CD4-positive, alpha-beta T cell treated with Interleukin-2 at 100 ng/mL for 4 hours (primary cell): ENCODE measurements around the gene PNPLA8.
"Not testable (repeated sequence)": the region's sequence is repeated elsewhere in the genome, so short reads cannot be mapped to it uniquely, and the experiment has no call there.

Experiments used
- DNase-seq: peaks from one replicate; pipeline ENCODE4 v3.0.0-alpha.2; 2020; ENCODE audit warnings: low spot score

Gene PNPLA8, protein sequence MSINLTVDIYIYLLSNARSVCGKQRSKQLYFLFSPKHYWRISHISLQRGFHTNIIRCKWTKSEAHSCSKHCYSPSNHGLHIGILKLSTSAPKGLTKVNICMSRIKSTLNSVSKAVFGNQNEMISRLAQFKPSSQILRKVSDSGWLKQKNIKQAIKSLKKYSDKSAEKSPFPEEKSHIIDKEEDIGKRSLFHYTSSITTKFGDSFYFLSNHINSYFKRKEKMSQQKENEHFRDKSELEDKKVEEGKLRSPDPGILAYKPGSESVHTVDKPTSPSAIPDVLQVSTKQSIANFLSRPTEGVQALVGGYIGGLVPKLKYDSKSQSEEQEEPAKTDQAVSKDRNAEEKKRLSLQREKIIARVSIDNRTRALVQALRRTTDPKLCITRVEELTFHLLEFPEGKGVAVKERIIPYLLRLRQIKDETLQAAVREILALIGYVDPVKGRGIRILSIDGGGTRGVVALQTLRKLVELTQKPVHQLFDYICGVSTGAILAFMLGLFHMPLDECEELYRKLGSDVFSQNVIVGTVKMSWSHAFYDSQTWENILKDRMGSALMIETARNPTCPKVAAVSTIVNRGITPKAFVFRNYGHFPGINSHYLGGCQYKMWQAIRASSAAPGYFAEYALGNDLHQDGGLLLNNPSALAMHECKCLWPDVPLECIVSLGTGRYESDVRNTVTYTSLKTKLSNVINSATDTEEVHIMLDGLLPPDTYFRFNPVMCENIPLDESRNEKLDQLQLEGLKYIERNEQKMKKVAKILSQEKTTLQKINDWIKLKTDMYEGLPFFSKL

DNA sequence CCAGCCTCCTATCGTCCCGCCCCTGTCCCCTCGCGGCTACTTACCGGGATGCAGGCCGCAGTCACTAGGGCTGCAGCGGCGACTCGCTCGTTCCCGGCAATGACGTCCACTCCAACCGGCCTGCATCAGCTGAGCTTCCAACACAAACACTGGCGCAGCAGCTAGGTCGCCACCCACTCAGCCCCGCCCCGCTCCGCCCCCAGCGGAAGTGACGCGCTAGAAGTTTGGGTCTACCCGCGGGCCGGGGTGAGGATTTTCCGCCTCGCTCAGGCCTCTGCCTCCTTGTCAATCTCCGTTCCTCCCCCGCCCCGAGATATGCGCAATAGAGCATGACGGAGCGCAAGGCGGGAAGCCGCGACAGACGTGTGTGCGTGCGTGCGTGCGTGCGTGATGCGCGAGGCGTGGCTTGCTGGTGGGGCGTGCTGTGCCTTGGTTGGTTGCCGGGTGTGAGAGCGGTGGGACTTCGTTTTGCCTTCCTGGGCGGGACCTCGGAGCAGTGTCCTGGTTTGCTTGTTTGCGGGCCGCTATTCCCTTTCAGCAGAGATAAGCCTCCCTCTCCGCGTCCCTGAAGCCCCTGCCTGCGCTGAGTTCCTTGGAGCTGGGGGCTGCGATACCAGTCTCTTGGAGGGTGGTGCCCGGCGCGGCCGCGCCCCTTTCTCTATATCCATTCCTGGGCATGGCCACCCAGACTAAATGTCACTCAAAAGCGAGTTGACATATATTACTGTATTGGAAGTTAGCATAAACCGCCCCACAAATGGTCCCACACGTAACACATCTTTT lies at the start of gene PNPLA8:
TSS of gene PNPLA8 (minus strand) at position 151 of the 783 bp plus-strand sequence. CDS start 10,644 bp downstream, outside the sequence.
- DNase-seq, result peak; percentile 99

DNA sequence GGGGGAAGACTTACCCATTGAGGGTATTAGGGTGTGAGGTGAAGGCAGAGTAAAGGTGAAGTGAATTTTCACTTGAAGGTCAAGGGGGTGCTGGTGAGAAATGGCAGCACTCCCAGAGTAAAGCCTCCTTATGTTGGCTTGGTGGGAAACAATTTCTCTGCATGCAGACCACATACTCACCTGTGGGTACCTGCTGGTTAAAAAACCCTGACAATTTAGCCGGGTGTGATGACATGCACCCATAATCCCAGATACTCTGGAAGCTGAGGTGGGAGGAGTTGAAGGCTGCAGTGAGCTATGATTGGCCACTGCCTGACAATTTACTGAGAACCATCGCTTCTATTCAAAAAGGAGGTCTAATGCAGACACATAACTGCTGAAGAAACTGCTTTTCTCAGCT lies 49.2 kb upstream of the PNPLA8 start:
- no peak for DNase-seq

DNA sequence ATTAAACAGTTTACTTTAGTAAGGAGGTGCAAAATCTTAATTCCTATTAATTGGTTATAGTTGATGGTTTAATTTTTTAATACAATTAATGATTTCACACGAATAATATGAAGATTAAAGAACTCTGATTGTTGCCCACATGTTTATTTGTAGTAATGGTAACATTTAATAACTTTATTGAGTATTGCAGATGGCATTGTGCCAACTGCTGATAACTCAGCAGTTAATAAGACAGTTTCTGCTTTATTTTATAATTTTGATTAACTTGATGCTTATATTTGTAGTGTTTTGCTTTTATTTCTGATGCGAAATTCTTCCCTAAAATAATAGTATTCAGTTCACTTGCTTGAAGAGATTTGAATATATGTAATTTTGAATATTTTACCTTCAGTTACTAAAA lies 46.5 kb upstream of the PNPLA8 start:
- DNase-seq, result no peak

DNA sequence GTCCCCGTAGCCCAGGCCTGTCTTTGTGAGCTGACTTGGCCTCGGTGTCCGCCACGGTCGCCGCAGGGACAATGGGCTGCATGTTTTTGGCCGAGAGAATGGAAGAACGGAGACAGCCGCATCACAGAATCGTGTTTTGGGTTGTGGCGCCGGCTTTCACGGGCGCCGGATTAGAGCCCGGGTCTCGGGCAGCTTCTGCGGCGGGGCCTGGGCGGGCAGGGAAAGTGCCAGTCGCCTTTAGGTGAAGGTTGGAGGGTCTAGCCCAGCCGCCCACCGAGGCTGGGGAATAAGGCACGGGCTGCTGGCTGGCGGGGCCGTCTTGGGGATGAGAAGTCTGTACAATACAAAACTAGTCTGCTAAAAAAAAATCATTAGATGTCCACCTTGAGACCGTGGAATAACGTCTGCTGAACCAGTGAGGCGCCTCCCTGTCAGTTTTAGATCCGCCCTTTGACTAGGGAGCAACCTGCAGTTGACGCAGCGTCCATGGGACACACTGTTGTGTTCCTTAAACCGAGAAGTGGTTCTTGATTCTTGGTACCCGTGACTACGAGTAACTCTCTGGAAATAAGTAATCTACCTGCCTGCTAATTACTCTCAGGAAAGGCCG lies 44.3 kb upstream of the PNPLA8 start:
- DNase-seq, result peak; percentile 64

DNA sequence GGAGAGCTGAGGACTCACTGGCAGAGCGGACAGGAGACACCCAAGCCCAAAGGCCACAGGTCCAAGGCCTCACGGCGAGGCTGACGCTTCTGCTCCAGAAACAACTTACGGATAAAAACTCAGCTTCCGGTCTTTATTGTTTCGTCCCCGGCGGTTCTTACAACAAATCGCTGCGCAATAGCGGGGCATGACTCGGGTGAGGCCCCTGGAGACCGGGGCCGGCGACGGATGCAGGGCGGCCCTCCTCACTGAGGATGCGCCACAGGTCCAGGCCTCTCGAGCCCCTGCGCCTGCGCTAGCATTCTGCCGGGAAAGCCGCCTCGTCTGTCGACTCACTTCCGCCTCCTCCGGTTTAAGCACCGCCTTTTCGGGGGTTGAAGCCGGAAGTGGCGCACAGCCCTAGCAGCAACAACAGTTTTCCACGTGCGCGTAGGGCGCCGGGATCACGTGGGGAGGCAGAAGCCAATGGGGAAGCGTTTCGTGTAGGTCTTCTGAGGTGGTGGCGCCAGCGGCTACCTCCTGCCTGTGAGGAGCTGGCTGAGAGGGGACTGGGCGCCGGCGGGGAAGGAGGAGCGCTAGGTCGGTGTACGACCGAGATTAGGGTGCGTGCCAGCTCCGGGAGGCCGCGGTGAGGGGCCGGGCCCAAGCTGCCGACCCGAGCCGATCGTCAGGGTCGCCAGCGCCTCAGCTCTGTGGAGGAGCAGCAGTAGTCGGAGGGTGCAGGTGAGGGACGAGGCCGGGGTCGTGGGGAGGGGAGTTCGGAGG lies 43.6 kb upstream of the PNPLA8 start, which contains the start of the genes DNAJB9 and THAP5:
TSS of gene DNAJB9 (plus strand) at position 494 of the 765 bp plus-strand sequence. CDS start 1,853 bp downstream, outside the sequence.
TSS of gene THAP5 (minus strand) at position 326 of the 765 bp plus-strand sequence. CDS start at position 189, 137 bp downstream.
- DNase-seq, result peak; percentile 99

DNA sequence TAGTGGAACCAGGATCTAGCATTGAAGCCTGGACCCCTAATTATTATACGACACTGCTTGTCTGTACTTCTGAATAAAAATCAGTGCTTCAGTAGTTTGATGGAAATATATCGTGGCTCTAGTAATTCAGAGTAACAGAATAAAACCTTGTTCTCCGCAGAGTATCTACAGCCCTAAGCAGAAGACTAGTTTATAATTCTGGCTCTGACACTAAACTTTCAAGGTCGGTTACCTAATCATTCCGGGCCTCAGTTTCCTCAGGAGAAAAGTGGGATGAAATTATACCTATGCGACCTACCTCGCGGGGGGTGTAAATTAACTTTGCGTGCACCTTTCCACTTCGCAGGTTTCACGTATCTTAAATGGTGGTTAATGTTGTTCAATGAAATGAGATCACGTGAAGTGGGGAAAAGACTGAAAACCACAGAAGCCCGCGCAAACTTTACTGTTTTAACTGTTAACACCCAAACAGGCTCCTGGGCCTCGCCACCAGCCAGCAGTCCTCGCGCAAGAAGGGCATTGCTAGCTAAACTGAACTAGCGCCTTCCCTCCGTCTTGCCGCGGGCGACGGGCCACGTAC lies 43.0 kb upstream of the PNPLA8 start:
- no peak for DNase-seq

DNA sequence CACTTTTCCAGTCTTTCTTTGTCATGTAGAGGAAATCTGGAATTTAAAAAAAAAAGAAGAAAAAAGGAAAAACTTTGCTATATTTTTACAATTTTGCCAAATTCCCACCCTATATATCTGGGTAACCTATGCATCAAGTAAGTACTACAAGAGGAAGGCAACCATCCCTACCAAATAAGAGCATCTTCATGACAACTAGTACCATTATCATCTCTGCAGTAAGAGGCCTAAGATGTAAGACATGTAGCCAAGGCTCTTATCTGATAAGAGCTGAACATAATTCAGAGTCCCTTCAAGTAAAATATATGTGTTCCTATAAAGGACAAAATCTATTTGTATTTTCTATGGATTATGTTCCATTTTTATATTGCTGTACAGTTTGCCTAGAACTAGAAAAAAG lies 40.1 kb upstream of the PNPLA8 start:
- DNase-seq, result no peak

DNA sequence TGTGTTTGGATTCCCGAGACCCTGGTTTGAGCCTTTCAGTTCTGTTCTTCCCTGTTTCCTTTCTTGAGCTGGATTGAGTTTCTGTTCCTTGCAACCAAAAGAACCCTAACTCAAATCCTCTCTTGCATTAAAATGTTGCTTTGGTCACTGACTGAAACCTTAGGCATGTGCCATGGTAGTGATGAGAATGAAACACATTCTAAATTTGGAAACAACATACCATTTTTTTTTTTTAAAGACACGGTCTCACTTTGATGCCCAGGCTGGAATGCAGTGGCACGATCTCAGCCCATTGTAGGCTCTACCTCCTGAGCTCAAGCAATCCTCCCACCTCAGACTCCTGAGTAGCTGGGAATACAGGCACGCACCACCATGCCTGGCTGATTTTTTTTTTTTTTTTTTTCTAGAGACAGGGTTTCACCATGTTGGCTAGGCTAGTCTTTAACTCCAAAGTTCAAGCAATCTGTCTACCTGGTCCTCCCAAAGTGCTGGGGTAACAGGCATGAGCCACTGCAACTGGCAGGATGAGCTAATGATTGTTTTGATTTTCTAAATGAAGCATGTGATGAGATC lies 35.2 kb upstream of the PNPLA8 start:
- DNase-seq, result no peak

DNA sequence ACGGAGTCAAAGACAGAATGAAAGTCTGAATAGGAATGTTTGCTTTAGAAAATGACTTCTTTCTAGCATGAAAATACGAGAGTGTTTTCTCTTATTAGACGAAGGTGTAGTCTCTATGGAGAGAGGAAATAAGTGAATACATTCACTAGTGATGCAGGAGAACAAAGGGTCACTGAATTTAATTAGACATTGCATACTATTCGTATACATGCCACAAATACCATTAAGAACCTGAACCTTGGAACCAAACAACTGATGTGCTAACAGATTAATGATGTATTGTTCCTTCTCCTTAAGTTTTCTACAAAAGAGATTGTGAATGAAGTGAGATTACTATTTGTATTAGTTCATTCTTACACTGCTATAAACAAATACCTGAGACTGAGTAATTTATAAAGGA lies 33.3 kb upstream of the PNPLA8 start:
- DNase-seq, result no peak

DNA sequence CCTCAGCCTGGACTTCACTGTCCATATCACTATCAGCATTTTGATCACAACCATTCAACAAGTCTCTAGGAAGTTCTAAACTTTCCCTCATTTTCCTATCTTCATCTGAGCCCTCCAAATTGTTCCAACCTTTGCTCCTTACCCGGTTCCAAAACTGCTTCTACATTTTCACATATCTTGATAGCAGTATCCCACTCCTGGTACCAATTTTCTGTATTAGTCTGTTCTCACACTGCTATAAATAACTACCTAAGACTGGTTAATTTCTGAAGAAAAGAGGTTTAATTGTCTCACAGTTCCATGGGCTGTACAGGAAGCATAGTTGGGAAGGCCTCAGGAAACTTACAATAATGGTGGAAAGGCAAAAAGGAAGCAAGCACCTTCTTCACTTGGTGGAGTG lies 31.7 kb upstream of the PNPLA8 start:
- no peak for DNase-seq

DNA sequence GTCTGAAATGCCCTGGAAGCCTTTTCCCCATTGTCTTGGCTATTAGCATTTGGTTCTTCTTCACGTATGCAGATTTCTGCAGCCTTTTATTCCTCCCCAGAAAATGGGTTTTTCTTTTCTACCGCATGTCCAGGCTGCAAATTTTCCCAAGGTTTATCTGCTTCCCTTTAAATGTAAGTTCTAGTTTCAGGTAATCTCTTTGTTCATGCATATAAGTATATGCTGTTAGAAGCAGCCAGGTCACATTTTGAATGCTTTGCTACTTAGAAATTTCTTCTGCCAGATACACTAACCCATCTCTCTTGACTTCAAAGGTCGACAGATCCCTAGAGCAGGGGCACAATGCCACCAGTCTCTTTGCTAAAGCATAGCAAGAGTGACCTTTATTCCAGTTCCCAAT lies 31.3 kb upstream of the PNPLA8 start:
- no peak for DNase-seq

DNA sequence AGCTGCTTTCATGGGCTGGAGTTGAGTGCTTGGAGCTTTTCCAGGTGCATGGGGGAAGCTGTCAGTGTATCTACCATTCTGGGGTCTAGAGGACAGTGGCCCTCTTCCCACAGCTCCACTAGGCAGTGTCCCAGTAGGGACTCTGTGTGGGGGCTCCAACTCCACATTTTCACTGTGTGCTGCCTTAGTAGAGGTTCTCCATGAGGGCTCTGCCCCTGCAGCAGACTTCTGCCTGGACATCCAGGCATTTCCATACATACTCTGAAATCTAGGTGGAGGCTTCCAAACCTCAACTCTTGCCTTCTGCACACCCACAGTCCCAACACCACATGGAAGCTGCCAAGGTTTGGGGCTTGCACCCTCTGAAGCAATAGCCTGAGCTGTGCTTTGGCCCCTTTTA lies 30.7 kb upstream of the PNPLA8 start:
- not testable (repeated sequence) for DNase-seq

DNA sequence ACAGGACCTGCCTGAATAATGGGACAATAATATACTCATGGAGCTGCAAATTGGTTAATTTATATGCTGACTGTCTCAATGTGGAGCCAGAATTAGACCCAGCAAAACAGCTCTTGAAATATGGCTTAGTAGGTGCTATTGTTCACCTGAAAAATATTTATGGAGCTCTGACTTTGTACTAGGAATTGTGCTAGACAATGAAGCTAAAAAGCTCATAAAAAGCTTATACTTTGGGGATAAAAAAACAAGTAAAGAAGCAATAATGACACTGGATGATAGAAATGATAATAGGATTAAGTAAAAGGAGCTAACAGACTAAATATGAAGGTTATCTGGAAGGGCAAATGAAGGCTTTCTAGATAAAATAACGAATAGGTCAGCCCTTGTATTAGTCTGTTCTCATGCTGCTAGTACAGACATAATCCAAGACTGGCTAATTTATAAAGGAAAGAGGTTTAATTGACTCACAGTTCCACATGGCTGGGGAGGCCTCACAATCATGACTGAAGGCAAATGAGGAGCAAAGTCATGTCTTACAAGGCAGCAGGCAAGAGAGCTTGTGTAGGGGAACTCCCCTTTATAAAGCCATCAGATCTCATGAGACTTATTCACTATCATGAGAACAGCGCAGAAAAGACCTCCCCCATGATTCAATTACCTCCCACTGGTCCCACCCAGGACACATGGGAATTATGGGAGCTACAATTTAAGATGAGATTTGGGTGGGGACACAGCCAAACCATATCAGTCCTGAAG lies 22.4 kb upstream of the PNPLA8 start:
- DNase-seq, result not testable (repeated sequence)

DNA sequence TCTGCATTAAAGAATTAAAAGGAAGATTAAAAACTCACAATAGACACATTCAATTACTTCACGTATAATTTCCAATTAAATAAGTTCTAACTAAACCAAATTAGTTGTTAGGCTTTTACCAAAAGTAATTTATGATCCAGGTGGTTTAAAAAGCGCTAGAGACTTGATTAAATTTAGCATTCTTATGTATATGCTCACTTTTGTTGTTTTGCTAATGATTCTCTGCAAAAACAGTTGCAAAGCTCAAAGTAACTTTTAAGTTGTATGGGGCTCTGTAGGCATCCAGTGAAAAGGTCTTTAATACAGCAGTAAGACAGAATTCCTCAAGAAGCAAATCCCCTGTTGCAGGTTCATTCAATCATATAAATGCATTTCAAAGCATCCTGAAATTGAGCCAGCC lies 15.5 kb upstream of the PNPLA8 start:
- DNase-seq, result no peak

DNA sequence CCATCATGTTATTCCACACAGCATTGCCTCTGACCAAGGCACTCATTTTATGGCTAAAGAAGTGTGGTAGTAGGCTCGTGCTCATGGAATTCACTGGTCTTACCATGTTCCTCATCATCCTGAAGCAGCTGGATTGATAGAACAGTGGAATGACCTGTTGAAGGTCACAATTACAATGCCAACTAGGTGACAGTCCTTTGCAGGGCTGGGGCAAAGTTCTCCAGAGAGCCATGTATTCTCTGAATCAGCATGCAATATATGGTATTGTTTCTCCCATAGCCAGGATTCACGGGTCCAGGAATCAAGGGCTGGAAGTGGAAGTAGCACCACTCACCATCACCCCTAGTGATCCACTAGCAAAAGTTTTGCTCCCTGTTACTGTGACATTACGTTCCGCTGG lies 12.8 kb upstream of the PNPLA8 start:
- not testable (repeated sequence) for DNase-seq

DNA sequence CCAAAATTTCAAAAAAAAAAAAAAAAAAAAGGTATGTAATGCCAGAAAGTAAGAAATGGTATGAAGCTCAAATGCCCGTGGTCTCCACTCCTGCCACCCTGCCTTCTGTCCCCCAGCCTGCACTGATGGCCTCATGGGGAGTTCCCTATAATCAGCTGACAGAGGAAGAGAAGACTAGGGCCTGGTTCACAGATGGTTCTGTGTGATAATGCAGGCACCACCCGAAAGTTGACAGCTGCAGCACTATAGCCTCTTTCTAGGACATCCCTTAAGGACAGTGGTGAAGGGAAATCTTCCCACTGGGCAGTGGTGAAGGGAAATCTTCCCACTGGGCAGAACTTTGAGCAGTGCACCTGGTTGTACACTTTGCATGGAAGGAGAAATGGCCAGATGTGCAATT lies 12.3 kb upstream of the PNPLA8 start:
- DNase-seq, result not testable (repeated sequence)

DNA sequence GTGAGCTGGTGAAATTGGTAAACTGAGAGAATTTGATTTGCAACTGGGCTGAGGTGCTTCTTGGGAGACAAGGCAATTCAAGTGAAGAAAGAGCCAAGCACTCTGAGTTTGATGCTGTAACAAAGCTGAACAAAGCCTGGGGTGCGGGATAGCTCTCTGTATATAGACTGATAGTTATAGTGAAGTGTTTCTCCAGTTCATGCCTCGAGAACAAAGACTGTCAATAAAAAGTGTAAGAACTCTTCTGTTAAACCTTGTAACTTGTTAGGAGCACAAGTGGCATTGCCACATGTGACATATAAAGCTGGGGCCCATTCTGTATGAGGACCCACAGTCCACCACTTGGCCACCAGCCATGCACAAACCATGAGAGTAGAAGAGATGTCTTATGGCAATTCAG lies 11.3 kb upstream of the PNPLA8 start:
- DNase-seq, result no peak

DNA sequence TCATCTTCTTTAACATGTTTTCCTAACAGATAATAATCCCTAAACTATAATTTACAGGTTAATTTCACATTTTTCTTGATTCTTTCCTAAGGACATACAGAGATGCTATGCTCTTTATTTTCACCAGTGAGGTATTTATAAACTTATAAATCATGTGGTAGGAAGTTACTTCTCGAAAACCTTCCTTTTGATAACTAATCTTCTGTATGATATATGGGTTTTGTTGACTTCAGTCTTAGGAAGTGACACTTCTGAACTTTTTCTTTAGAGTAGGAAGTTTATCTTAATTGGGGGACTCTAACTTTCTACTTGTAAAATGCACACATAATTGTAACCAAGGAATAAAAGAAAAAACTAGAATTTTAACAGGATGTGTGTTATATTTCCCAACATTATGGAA lies 9.8 kb upstream of the PNPLA8 start:
- DNase-seq, result no peak

DNA sequence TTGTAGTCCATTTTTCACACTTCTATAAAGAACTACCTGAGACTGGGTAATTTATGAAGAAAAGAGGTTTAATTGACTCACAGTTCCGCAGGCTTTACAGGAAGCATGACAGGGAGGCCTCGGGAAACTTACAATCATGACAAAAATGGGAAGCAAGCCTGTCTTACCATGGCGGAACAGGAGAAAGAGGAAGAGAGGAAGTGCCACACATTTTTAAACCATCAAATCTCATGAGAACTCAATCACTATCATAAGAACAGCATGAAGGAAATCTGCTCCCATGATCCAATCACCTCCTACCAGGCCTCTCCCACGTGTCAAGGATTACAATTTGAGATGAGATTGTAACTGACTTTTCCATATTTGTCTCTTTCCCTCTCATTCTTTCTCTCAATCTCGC lies 9.3 kb upstream of the PNPLA8 start:
- no peak for DNase-seq

DNA sequence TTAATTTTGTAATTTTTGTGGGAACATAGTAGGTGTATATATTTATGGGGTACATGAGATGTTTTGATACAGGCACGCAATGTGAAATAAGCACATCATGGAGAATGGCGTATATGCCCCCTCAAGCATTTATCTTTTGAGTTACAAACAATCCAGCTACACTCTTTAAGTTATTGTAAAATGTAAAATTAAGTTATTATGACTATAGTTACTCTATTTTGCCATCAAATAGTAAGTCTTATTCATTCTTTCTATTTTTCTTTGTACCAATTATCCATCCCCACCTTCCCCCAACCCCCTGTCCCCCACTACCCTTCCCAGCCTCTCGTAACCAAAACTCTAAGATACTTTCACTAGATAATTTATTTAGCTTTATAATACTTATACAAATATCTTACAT lies 7.8 kb upstream of the PNPLA8 start:
- DNase-seq, result no peak
